Endothelial cell of umbilical vein (primary cell): ENCODE measurements around the gene TCF7L2. TPM values are rescaled to one million over a fixed set of nuclear protein-coding genes. Genes with fewer than 3 reads are reported as not detected.

Experiments used
- BruUV-seq: library from RNA; stranded (reverse); fragments of 400-500 nt; replicated peaks from 2 replicates; lab custom pipeline; 2021; lab: Mats Ljungman, UMichigan
- CTCF ChIA-PET: fragments of 300-600, 350-600 bp; sonication (Branson Sonifier 250); formaldehyde crosslinking; loops from one replicate; lab custom pipeline; 2021; ENCODE audit warnings: antibody characterized with exemption, inconsistent platforms; lab: Charles Lee
- POLR2A ChIA-PET: fragments of 300-600, 350-600 bp; sonication (Branson Sonifier 250); formaldehyde crosslinking; loops from one replicate; lab custom pipeline; 2021; ENCODE audit warnings: antibody characterized with exemption, inconsistent platforms; lab: Charles Lee
- DNase-seq: peaks from one replicate; pipeline ENCODE4 v3.0.0-alpha.2; 2011; ENCODE audit warnings: low read depth, low spot score
- FAIRE-seq: peaks from 2 replicates; lab custom pipeline; 2011; peaks lifted over from hg19 to GRCh38; lab: Jason Lieb, UNC
- H2AFZ ChIP-seq: 2 replicates; pipeline ENCODE4 v1.6.0; 2012; ENCODE audit warnings: low read depth, low read length, control low read depth, inconsistent platforms
- H3K27ac ChIP-seq: 2 replicates; pipeline ENCODE4 v1.5.1; 2011; ENCODE audit warnings: low read depth, mild to moderate bottlenecking, control low read depth, low read length, moderate library complexity; ENCODE audit not compliant: insufficient read depth
- H3K27me3 ChIP-seq, 2 experiments: 2 replicates each; pipeline versions ENCODE4 v1.6.0 to v1.6.1; 2011; ENCODE audit warnings: low read length in 2 of 2, mixed read lengths in 1 of 2; ENCODE audit not compliant: control insufficient read depth in 2 of 2, insufficient read depth in 2 of 2
- H3K36me3 ChIP-seq, 2 experiments: 2 replicates in 1 of 2; 3 replicates in 1 of 2; pipeline ENCODE4 v1.5.1; 2011; ENCODE audit warnings: low read length in 2 of 2, mild to moderate bottlenecking in 1 of 2, moderate library complexity in 1 of 2; ENCODE audit not compliant: control insufficient read depth in 2 of 2, insufficient read depth in 2 of 2; ENCODE audit errors: extremely low read depth in 1 of 2
- H3K4me1 ChIP-seq: 3 replicates; pipeline ENCODE4 v1.5.1; 2011; ENCODE audit warnings: mild to moderate bottlenecking, low read length; ENCODE audit not compliant: control insufficient read depth, insufficient read depth; ENCODE audit errors: extremely low read depth
- H3K4me2 ChIP-seq: 2 replicates; pipeline ENCODE4 v1.6.1; 2011; ENCODE audit warnings: low read length, control low read depth, mixed read lengths; ENCODE audit not compliant: insufficient read depth
- H3K4me3 ChIP-seq, 3 experiments: fragments of 200-600 bp in 1 of 3; sonication (generic), shearing (Covaris generic) in 1 of 3; replicated peaks in 1 of 3; 2 replicates each; pipeline ENCODE4 v1.5.1; 2011 to 2016; ENCODE audit warnings: control low read depth in 3 of 3, low read length in 3 of 3, mild to moderate bottlenecking in 2 of 3, inconsistent platforms in 1 of 3, low read depth in 1 of 3, moderate library complexity in 1 of 3; ENCODE audit not compliant: insufficient read depth in 1 of 3
- H3K79me2 ChIP-seq: 2 replicates; pipeline ENCODE4 v1.6.0; 2012; ENCODE audit warnings: low read length, inconsistent platforms; ENCODE audit not compliant: control insufficient read depth, insufficient read depth
- H3K9ac ChIP-seq: replicated peaks from 2 replicates; pipeline ENCODE3; 2011; ENCODE audit warnings: low read length, control low read depth; ENCODE audit not compliant: insufficient read depth; ENCODE audit errors: extremely low read depth
- H3K9me1 ChIP-seq: replicated peaks from 3 replicates; pipeline ENCODE4 v1.6.0; 2011; ENCODE audit warnings: mild to moderate bottlenecking, low read length; ENCODE audit not compliant: control insufficient read depth, insufficient read depth; ENCODE audit errors: extremely low read depth
- H3K9me3 ChIP-seq: replicated peaks from 2 replicates; pipeline ENCODE4 v1.5.1; 2012; ENCODE audit warnings: low read length, inconsistent platforms; ENCODE audit not compliant: control insufficient read depth, insufficient read depth
- H4K20me1 ChIP-seq: replicated peaks from 2 replicates; pipeline ENCODE3; 2011; ENCODE audit warnings: mild to moderate bottlenecking, low read length; ENCODE audit not compliant: control insufficient read depth, insufficient read depth; ENCODE audit errors: extremely low read depth
- EZH2 ChIP-seq: IDR thresholded peaks from 2 replicates; pipeline ENCODE4 v1.6.1; 2012; ENCODE audit warnings: borderline replicate concordance, low read depth, mild to moderate bottlenecking, moderate library complexity, low read length, inconsistent platforms; ENCODE audit not compliant: severe bottlenecking
- FOS ChIP-seq: IDR thresholded peaks from 2 replicates; pipeline ENCODE4 v1.6.1; 2011; ENCODE audit warnings: mild to moderate bottlenecking, low read length, moderate library complexity, borderline replicate concordance; ENCODE audit not compliant: insufficient read depth
- GATA2 ChIP-seq: IDR thresholded peaks from 2 replicates; pipeline ENCODE4 v1.7.0; 2011; ENCODE audit warnings: low read depth, mild to moderate bottlenecking, moderate library complexity, mixed read lengths, low read length; ENCODE audit not compliant: insufficient read length, insufficient read depth
- JUN ChIP-seq: IDR thresholded peaks from 2 replicates; pipeline ENCODE4 v1.6.1; 2011; ENCODE audit warnings: borderline replicate concordance, low read depth; ENCODE audit not compliant: insufficient read length, insufficient read depth
- MAX ChIP-seq: IDR thresholded peaks from 2 replicates; pipeline ENCODE4 v1.6.1; 2011; ENCODE audit not compliant: insufficient read depth, insufficient read length
- MYC ChIP-seq: IDR thresholded peaks from one replicate; pipeline ENCODE4 v1.6.1; 2011; ENCODE audit warnings: mild to moderate bottlenecking, low read depth, low read length
- POLR2AphosphoS5 ChIP-seq: IDR thresholded peaks from 2 replicates; pipeline ENCODE4 v1.6.1; 2012; ENCODE audit warnings: low read depth, mild to moderate bottlenecking, control low read depth, low read length, moderate library complexity; ENCODE audit not compliant: insufficient read depth
- dilution Hi-C: fragments of 300-500 bp; cut with MboI; formaldehyde crosslinking; loops from one replicate; pipeline ENCODE4 v1.15.0; 2019; ENCODE audit warnings: low sequenced_read_pairs; ENCODE audit not compliant: extremely low pct_ligation_motif_present
- intact Hi-C: fragments of 100-400 bp; cut with micrococcal nuclease; formaldehyde crosslinking; loops from one replicate; pipeline ENCODE4 v1.10.0; 2022
- polyA plus RNA-seq, 4 experiments: library from polyadenylated mRNA; depleted of rRNA in 3 of 4; stranded (reverse) in 3 of 4; unstranded in 1 of 4; fragments of >200 nt; gene quantifications; 2 replicates each; pipeline versions ENCODE4 v1.2.1 to v1.2.3, GENCODE V29; 2011 to 2012; ENCODE audit warnings: missing spikeins in 1 of 4
- total RNA-seq: library from RNA; stranded (reverse); gene quantifications from 2 replicates; pipeline ENCODE4 v1.2.3, GENCODE V29; 2021
- TF ChIP-seq, protein P1 (sequence below), 2 donors: IDR thresholded peaks; 1 replicate in 1 of 2; 2 replicates in 1 of 2; pipeline ENCODE4 v1.5.1; 2011; ENCODE audit warnings: low read length in 2 of 2, mild to moderate bottlenecking in 2 of 2, moderate library complexity in 2 of 2, control low read depth in 1 of 2, inconsistent platforms in 1 of 2, low read depth in 1 of 2; ENCODE audit not compliant: insufficient read depth in 1 of 2; ENCODE audit errors: extremely low read depth in 1 of 2

The TCF7L2 gene
- total and polyA plus RNA-seq, 2 donors (not counting 3 experiments of a cell fraction or from before 2014, with no cell fraction given) = 9.9 to 21.8 TPM

DNA sequence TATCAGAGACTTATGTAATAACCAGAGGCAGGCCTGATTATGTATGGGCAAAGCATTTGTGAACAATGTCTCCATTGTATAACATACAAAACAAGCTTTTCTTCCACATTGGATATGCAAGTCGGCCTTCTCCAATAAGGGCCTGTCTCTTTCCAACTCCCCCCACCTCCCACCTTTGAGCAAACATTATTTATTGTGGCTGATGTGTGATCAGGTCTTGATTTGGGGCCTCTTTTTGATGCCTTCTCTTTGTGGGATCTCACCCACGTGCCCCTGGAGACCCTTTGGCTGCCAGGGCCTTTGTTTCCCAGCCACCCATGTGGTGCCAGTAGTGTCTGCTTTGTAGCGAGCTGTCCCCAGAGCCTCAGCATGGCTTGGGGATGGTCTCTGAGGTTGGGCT lies 53.0 kb downstream of the TCF7L2 start:
- Histone ChIP-seq H3K9me3 (no peaks in the 10 kb centered on the region), H3K79me2 (peaks cover 4% of the 10 kb centered on the region), H3K9me1 (no peaks in the 10 kb centered on the region), H4K20me1 (peaks cover 2% of the 10 kb centered on the region), H3K4me3 (no peak overlapping the region), H3K27ac (no peak overlapping the region), H3K4me2 (no peak overlapping the region), H3K27me3 (no peaks in the 10 kb centered on the region), H3K9ac (no peak overlapping the region), H2AFZ (no peak overlapping the region), H3K36me3 (peaks cover 0 to 2% of the 10 kb centered on the region in 2 experiments), H3K4me1 (no peaks in the 10 kb centered on the region)
- BruUV-seq = no TSS peak
- CTCF ChIA-PET = no interaction called here
- intact Hi-C loops (no loop called here), dilution Hi-C loops (no loop called here)
- TF ChIP-seq MAX = no peak
- TF ChIP-seq GATA2 = no peak
- TF ChIP-seq, protein P1, sequence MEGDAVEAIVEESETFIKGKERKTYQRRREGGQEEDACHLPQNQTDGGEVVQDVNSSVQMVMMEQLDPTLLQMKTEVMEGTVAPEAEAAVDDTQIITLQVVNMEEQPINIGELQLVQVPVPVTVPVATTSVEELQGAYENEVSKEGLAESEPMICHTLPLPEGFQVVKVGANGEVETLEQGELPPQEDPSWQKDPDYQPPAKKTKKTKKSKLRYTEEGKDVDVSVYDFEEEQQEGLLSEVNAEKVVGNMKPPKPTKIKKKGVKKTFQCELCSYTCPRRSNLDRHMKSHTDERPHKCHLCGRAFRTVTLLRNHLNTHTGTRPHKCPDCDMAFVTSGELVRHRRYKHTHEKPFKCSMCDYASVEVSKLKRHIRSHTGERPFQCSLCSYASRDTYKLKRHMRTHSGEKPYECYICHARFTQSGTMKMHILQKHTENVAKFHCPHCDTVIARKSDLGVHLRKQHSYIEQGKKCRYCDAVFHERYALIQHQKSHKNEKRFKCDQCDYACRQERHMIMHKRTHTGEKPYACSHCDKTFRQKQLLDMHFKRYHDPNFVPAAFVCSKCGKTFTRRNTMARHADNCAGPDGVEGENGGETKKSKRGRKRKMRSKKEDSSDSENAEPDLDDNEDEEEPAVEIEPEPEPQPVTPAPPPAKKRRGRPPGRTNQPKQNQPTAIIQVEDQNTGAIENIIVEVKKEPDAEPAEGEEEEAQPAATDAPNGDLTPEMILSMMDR (IDR thresholded peaks at IDR 0.05; ENCODE audit: extremely low read depth in 1 of 2, insufficient read depth in 1 of 2, low read depth in 1 of 2, low read length in 2 of 2) = no peak
- TF ChIP-seq FOS = no peak
- TF ChIP-seq JUN = no peak
- TF ChIP-seq EZH2 = no peak
- TF ChIP-seq POLR2AphosphoS5 = no peak
- no peak for TF ChIP-seq MYC
- DNase-seq (no peak), FAIRE-seq (no peak)
- POLR2A ChIA-PET = no interaction called here
